H1 (cell line): ENCODE measurements around the gene RAMACL. TPM values are rescaled to one million over a fixed set of nuclear protein-coding genes. Genes with fewer than 3 reads are reported as not detected.

ENCODE experiments used
- CTCF ChIA-PET: fragments of 300-600 bp; sonication (Branson Sonifier 250); formaldehyde crosslinking; loops from one replicate; lab custom pipeline; 2021; ENCODE audit not compliant: partially characterized antibody; lab: Charles Lee
- POLR2A ChIA-PET: fragments of 300-600 bp; sonication (Branson Sonifier 250); formaldehyde crosslinking; loops from one replicate; lab custom pipeline; 2021; ENCODE audit warnings: inconsistent platforms; ENCODE audit not compliant: partially characterized antibody; lab: Charles Lee
- DNase-seq, 2 experiments: peaks; one replicate each; pipeline versions ENCODE4 v3.0.0 to v3.0.0-alpha.2; 2010 to 2022; ENCODE audit warnings: low spot score in 2 of 2, low read depth in 1 of 2, mixed read lengths in 1 of 2
- FAIRE-seq: peaks from 2 replicates; lab custom pipeline; 2011; peaks lifted over from hg19 to GRCh38; lab: Jason Lieb, UNC
- H2AFZ ChIP-seq: 2 replicates; pipeline ENCODE4 v1.8.1; 2012; ENCODE audit warnings: low read length, inconsistent platforms
- H2AK5ac ChIP-seq: 2 replicates; pipeline ENCODE4 v1.6.1; 2013; ENCODE audit warnings: low read depth, low read length
- H2BK120ac ChIP-seq: replicated peaks from 2 replicates; pipeline ENCODE3; 2013; ENCODE audit warnings: low read depth, low read length, inconsistent platforms
- H2BK12ac ChIP-seq: 2 replicates; pipeline ENCODE4 v1.6.1; 2013; ENCODE audit warnings: low read depth, low read length
- H2BK15ac ChIP-seq: 2 replicates; pipeline ENCODE4 v1.6.1; 2013; ENCODE audit warnings: low read length
- H2BK20ac ChIP-seq: 2 replicates; pipeline ENCODE4 v1.6.1; 2013; ENCODE audit warnings: low read length
- H2BK5ac ChIP-seq: 2 replicates; pipeline ENCODE4 v1.6.1; 2013; ENCODE audit warnings: low read depth, low read length
- H3K14ac ChIP-seq: 2 replicates; pipeline ENCODE4 v1.6.1; 2013; ENCODE audit warnings: inconsistent platforms; ENCODE audit not compliant: insufficient read length
- H3K18ac ChIP-seq: 2 replicates; pipeline ENCODE4 v1.6.1; 2013; ENCODE audit warnings: low read length; ENCODE audit errors: extremely low read depth
- H3K23ac ChIP-seq: 2 replicates; pipeline ENCODE4 v1.6.1; 2013; ENCODE audit warnings: inconsistent platforms; ENCODE audit not compliant: insufficient read length
- H3K23me2 ChIP-seq: 2 replicates; pipeline ENCODE4 v1.6.1; 2013; ENCODE audit warnings: low read depth, low read length
- H3K27ac ChIP-seq: 2 replicates; pipeline ENCODE4 v1.6.1; 2011; ENCODE audit warnings: low read depth, low read length, inconsistent platforms
- H3K27me3 ChIP-seq, 4 experiments: replicated peaks in 1 of 4; 1 replicate in 1 of 4; 2 replicates in 3 of 4; pipeline versions ENCODE4 v1.6.1 to v1.8.1; 2011 to 2013; ENCODE audit warnings: low read length in 3 of 4, mild to moderate bottlenecking in 3 of 4, inconsistent platforms in 2 of 4, mixed read lengths in 2 of 4, moderate library complexity in 1 of 4; ENCODE audit not compliant: control insufficient read depth in 3 of 4, insufficient read depth in 3 of 4; ENCODE audit errors: extremely low read depth in 1 of 4
- H3K36me3 ChIP-seq, 4 experiments: 2 replicates each; pipeline versions ENCODE4 v1.6.1 to v1.8.1; 2011 to 2013; ENCODE audit warnings: mild to moderate bottlenecking in 4 of 4, low read length in 3 of 4, moderate library complexity in 2 of 4, control low read depth in 1 of 4, inconsistent platforms in 1 of 4; ENCODE audit not compliant: insufficient read depth in 4 of 4, control insufficient read depth in 2 of 4
- H3K4ac ChIP-seq: replicated peaks from 2 replicates; pipeline ENCODE3; 2013; ENCODE audit warnings: low read length, low read depth, mixed read lengths, inconsistent platforms; ENCODE audit not compliant: insufficient read length
- H3K4me1 ChIP-seq, 4 experiments: replicated peaks in 1 of 4; 1 replicate in 1 of 4; 2 replicates in 3 of 4; pipeline versions ENCODE4 v1.6.1 to v1.8.1; 2011 to 2013; ENCODE audit warnings: low read length in 3 of 4, inconsistent platforms in 2 of 4, mixed read lengths in 1 of 4; ENCODE audit not compliant: insufficient read depth in 4 of 4, control insufficient read depth in 3 of 4
- H3K4me2 ChIP-seq, 2 experiments: 2 replicates each; pipeline versions ENCODE4 v1.6.1 to v1.8.1; 2011 to 2013; ENCODE audit warnings: low read depth in 2 of 2, low read length in 2 of 2, control low read depth in 1 of 2, inconsistent platforms in 1 of 2, mild to moderate bottlenecking in 1 of 2; ENCODE audit not compliant: insufficient read depth in 1 of 2
- H3K4me3 ChIP-seq, 4 experiments: fragments of 200-600, 300-600 bp in 1 of 4; sonication (generic), shearing (Covaris generic), sonication (Bioruptor Twin) in 1 of 4; 2 replicates each; pipeline versions ENCODE4 v1.5.1 to v1.8.1; 2011 to 2016; ENCODE audit warnings: low read length in 4 of 4, low read depth in 3 of 4, control low read depth in 2 of 4, inconsistent platforms in 2 of 4, mild to moderate bottlenecking in 2 of 4, mixed read lengths in 1 of 4, moderate library complexity in 1 of 4; ENCODE audit not compliant: insufficient read depth in 2 of 4; ENCODE audit errors: extremely low read depth in 1 of 4
- H3K56ac ChIP-seq: replicated peaks from 2 replicates; pipeline ENCODE3; 2013; ENCODE audit warnings: low read depth, mild to moderate bottlenecking, mixed read lengths, low read length, inconsistent platforms; ENCODE audit not compliant: insufficient read length
- H3K79me1 ChIP-seq: 2 replicates; pipeline ENCODE4 v1.6.1; 2013; ENCODE audit warnings: low read depth, low read length, control low read depth
- H3K79me2 ChIP-seq, 2 experiments: 2 replicates each; pipeline versions ENCODE4 v1.6.1 to v1.8.1; 2012 to 2013; ENCODE audit warnings: low read length in 2 of 2, mild to moderate bottlenecking in 2 of 2, inconsistent platforms in 1 of 2; ENCODE audit not compliant: insufficient read depth in 2 of 2, control insufficient read depth in 1 of 2
- H3K9ac ChIP-seq, 4 experiments: replicated peaks in 1 of 4; 1 replicate in 1 of 4; 2 replicates in 3 of 4; pipeline versions ENCODE4 v1.6.1 to v1.8.1; 2011 to 2013; ENCODE audit warnings: low read depth in 3 of 4, low read length in 3 of 4, control low read depth in 2 of 4, mild to moderate bottlenecking in 2 of 4, moderate library complexity in 2 of 4, inconsistent platforms in 1 of 4; ENCODE audit errors: extremely low read depth in 1 of 4
- H3K9me3 ChIP-seq, 2 experiments: 2 replicates each; pipeline versions ENCODE4 v1.6.1 to v1.8.1; 2012 to 2013; ENCODE audit warnings: mild to moderate bottlenecking in 2 of 2, moderate library complexity in 2 of 2, control low read depth in 1 of 2, inconsistent platforms in 1 of 2, low read depth in 1 of 2, low read length in 1 of 2, mixed read lengths in 1 of 2; ENCODE audit not compliant: insufficient read depth in 2 of 2
- H4K20me1 ChIP-seq, 2 experiments: replicated peaks in 1 of 2; 2 replicates each; pipeline versions ENCODE3 to v1.8.1; 2011 to 2013; ENCODE audit warnings: inconsistent platforms in 2 of 2, low read length in 2 of 2, mild to moderate bottlenecking in 1 of 2; ENCODE audit not compliant: insufficient read depth in 2 of 2, control insufficient read depth in 1 of 2
- H4K5ac ChIP-seq: 2 replicates; pipeline ENCODE4 v1.6.1; 2013; ENCODE audit warnings: low read length, low read depth, mixed read lengths, inconsistent platforms; ENCODE audit not compliant: insufficient read length
- H4K8ac ChIP-seq: 2 replicates; pipeline ENCODE4 v1.8.0; 2013; ENCODE audit warnings: mild to moderate bottlenecking, moderate library complexity, low read length, inconsistent platforms; ENCODE audit not compliant: insufficient read depth; ENCODE audit errors: extremely low read depth
- H4K91ac ChIP-seq: replicated peaks from 2 replicates; pipeline ENCODE3; 2013; ENCODE audit warnings: low read length, mixed read lengths, inconsistent platforms; ENCODE audit not compliant: insufficient read length
- BACH1 ChIP-seq: IDR thresholded peaks from 2 replicates; pipeline ENCODE4 v1.6.1; 2012; ENCODE audit warnings: low read length, improper control_type of control experiment
- BCL11A ChIP-seq, 2 experiments: IDR thresholded peaks; one replicate each; pipeline ENCODE4 v1.6.1; 2011; ENCODE audit warnings: low read depth in 2 of 2, low read length in 2 of 2, mild to moderate bottlenecking in 2 of 2
- CHD2 ChIP-seq: IDR thresholded peaks from 2 replicates; pipeline ENCODE4 v1.6.1; 2012; ENCODE audit warnings: low read length, improper control_type of control experiment
- FOSL1 ChIP-seq: IDR thresholded peaks from 2 replicates; pipeline ENCODE4 v1.6.1; 2011; ENCODE audit warnings: mild to moderate bottlenecking, low read depth, low read length, moderate library complexity; ENCODE audit not compliant: insufficient read depth
- JUN ChIP-seq: IDR thresholded peaks from 2 replicates; pipeline ENCODE4 v1.6.1; 2011; ENCODE audit warnings: low read depth, mild to moderate bottlenecking, improper control_type of control experiment, low read length
- KDM5A ChIP-seq: fragments of 200-600 bp; IDR thresholded peaks from 2 replicates; pipeline ENCODE4 v1.7.1; 2012; ENCODE audit warnings: mild to moderate bottlenecking, low read length, inconsistent platforms, mixed read lengths
- NANOG ChIP-seq: IDR thresholded peaks from 2 replicates; pipeline ENCODE4 v1.6.1; 2011; ENCODE audit warnings: low read length, low read depth, mild to moderate bottlenecking, inconsistent platforms; ENCODE audit not compliant: insufficient read depth, poor library complexity, severe bottlenecking
- PHF8 ChIP-seq: fragments of 200-600 bp; sonication (generic); conservative IDR thresholded peaks from 2 replicates; pipeline ENCODE4 v1.7.1; 2012; ENCODE audit warnings: low read depth, mild to moderate bottlenecking, inconsistent platforms, low read length, moderate library complexity
- POU5F1 ChIP-seq: IDR thresholded peaks from 2 replicates; pipeline ENCODE4 v1.6.1; 2011; ENCODE audit warnings: low read depth, mild to moderate bottlenecking, low read length, moderate library complexity
- SAP30 ChIP-seq: fragments of 300-600 bp; sonication (generic); IDR thresholded peaks from 2 replicates; pipeline ENCODE4 v1.7.1; 2012; ENCODE audit warnings: low read length, moderate library complexity, mild to moderate bottlenecking, inconsistent platforms; ENCODE audit not compliant: insufficient read depth, insufficient replicate concordance
- SIN3A ChIP-seq, 2 experiments: IDR thresholded peaks in 1 of 2; conservative IDR thresholded peaks in 1 of 2; 2 replicates each; pipeline ENCODE4 v1.6.1; 2011 to 2012; ENCODE audit warnings: low read length in 2 of 2, improper control_type of control experiment in 1 of 2, low read depth in 1 of 2, mild to moderate bottlenecking in 1 of 2
- SIRT6 ChIP-seq: IDR thresholded peaks from one replicate; pipeline ENCODE4 v1.7.1; 2012; ENCODE audit warnings: low read length, inconsistent platforms
- TBP ChIP-seq: IDR thresholded peaks from 2 replicates; pipeline ENCODE4 v1.6.1; 2011; ENCODE audit warnings: low read depth, low read length, improper control_type of control experiment
- TCF12 ChIP-seq: IDR thresholded peaks from 2 replicates; pipeline ENCODE4 v1.6.1; 2011; ENCODE audit warnings: low read depth, mild to moderate bottlenecking, low read length
- WGBS, 2 experiments: shearing (Covaris generic) in 1 of 2; methylation state at CpG; one replicate each; pipeline versions ENCODE4 v1.1.6 to v1.1.7; 2013 to 2015; ENCODE audit warnings: low lambda C conversion rate in 2 of 2, mixed read lengths in 2 of 2, inconsistent platforms in 1 of 2, low coverage in 1 of 2, missing lambda C conversion rate in 1 of 2; ENCODE audit not compliant: insufficient replicate concordance in 2 of 2, insufficient coverage in 1 of 2, insufficient read length in 1 of 2; ENCODE audit errors: extremely low coverage in 1 of 2, missing lambda C conversion rate in 1 of 2; 5-methylcytosine and 5-hydroxymethylcytosine counted together
- polyA plus RNA-seq, 7 experiments: library from polyadenylated mRNA; depleted of rRNA in 3 of 7; stranded (reverse) in 5 of 7; unstranded in 2 of 7; fragments of >200 nt in 5 of 7; fragments of 200-250 nt in 2 of 7; gene quantifications; 1 replicate in 5 of 7; 2 replicates in 1 of 7; 4 replicates in 1 of 7; pipeline versions ENCODE4 v1.2.1 to v1.2.3, GENCODE V29; 2011 to 2013; ENCODE audit warnings: missing spikeins in 2 of 7, mixed read lengths in 2 of 7
- total RNA-seq: library from RNA; stranded (reverse); fragmentation: NEBNext Ultra II Directional; extraction: Animal tissue kit (Norgen Biotek cat#: 25700); gene quantifications from 2 replicates; pipeline ENCODE4 v1.2.1, GENCODE V29; 2021

The RAMACL gene
- total and polyA plus RNA-seq, 2 of the 8 experiments (the other 6 are each of a cell fraction or from before 2014, with no cell fraction given): 0.23 to 0.97 TPM

DNA sequence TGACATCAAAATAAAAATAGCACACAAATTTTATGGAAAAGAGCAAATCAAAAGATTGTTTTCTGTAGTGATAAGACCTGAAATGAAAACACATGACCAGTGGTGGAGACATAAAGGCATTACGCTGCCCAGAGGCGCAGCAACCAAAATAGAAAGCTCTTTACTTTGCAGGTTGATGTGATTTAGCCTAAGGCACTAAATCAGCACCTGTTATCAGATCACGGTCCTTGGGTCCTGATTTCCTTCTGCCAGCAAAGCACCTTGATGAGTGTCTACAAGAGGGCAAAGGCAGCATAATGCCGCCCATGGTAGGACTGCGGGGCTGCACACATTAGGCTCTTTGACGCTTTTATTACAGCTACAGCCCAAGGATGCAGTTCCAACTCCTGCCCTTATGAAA is 19.3 kb upstream of the RAMACL start:
- no peak overlapping the region for H2AFZ ChIP-seq
- no peak overlapping the region for H2BK5ac ChIP-seq
- no peak overlapping the region for H4K8ac ChIP-seq
- 99% methylated on average over 6 of the region's 6 CpGs; no CpG with 5 or more reads in 1 of the 2 experiments for WGBS, 2 experiments
- no peak overlapping the region for H3K23ac ChIP-seq
- no peak overlapping the region for H3K27ac ChIP-seq
- no peak overlapping the region for H3K4ac ChIP-seq
- no peaks in the 10 kb centered on the region for H3K36me3 ChIP-seq
- no peak overlapping the region for H3K18ac ChIP-seq
- H3K56ac ChIP-seq: no peak overlapping the region
- H2BK15ac ChIP-seq: no peak overlapping the region
- ChIA-PET POLR2A (interaction anchor here (0.7 to 1.2 kb wide), 3 partner anchors 10 to 26 kb away, joined by 3 read pairs; no protein-coding TSS in a partner anchor), CTCF (interaction anchor here (1.2 kb wide), 1 partner anchor 13 kb away, joined by 3 read pairs; no protein-coding TSS in a partner anchor)
- H3K4me2 ChIP-seq: no peak overlapping the region
- H4K91ac ChIP-seq: no peak overlapping the region
- peaks cover 0 to 48% of the 10 kb centered on the region in 2 experiments for H3K79me2 ChIP-seq
- H2AK5ac ChIP-seq: no peak overlapping the region
- FAIRE-seq (no peak), DNase-seq (peak in 1 of 2 experiments; percentile 11)
- H4K5ac ChIP-seq: no peak overlapping the region
- no peak overlapping the region for H2BK12ac ChIP-seq
- no peak overlapping the region for H2BK20ac ChIP-seq
- H3K9me3 ChIP-seq: no peaks in the 10 kb centered on the region
- no peak overlapping the region for H3K14ac ChIP-seq
- H3K4me3 ChIP-seq: no peak overlapping the region
- H4K20me1 ChIP-seq: peaks cover 4 to 5% of the 10 kb centered on the region in 2 experiments
- H2BK120ac ChIP-seq: no peak overlapping the region
- H3K27me3 ChIP-seq: no peaks in the 10 kb centered on the region; a peak in 1 of 7 replicates
- H3K4me1 ChIP-seq: peaks cover 0 to 9% (median 1%) of the 10 kb centered on the region in 4 experiments; a peak in 3 of 7 replicates
- no peaks in the 10 kb centered on the region for H3K23me2 ChIP-seq
- peaks cover 5% of the 10 kb centered on the region; the same call in 1 of the 2 replicates for H3K79me1 ChIP-seq
- no peak overlapping the region for H3K9ac ChIP-seq
- no peak for TF ChIP-seq JUN
- TF ChIP-seq KDM5A: no peak
- TF ChIP-seq SAP30: no peak
- TF ChIP-seq POU5F1: no peak
- TF ChIP-seq NANOG: no peak
- TF ChIP-seq BACH1: no peak
- no peak for TF ChIP-seq BCL11A (IDR thresholded peaks at IDR 0.05; ENCODE audit: low read depth in 2 of 2, low read length in 2 of 2)
- TF ChIP-seq TCF12: no peak
- TF ChIP-seq SIRT6: no peak
- no peak for TF ChIP-seq TBP
- TF ChIP-seq SIN3A (conservative IDR thresholded peaks at IDR 0.05 in 1 of 2, IDR thresholded peaks at IDR 0.05 in 1 of 2; ENCODE audit: low read depth in 1 of 2, low read length in 2 of 2): no peak
- no peak for TF ChIP-seq CHD2
- no peak for TF ChIP-seq PHF8
- TF ChIP-seq FOSL1: no peak
